CD4-positive, CD25-positive, alpha-beta regulatory T cell (primary cell): ENCODE data around the gene PCSK5. TPM values are rescaled to one million over a fixed set of nuclear protein-coding genes. Genes with fewer than 3 reads are reported as not detected.

Experiments
- ATAC-seq, 2 donors: fragments of 150-1000 bp; cut with Tn5 transposase; one replicate each; pipeline ENCODE4 v1.10.0; 2021; ENCODE audit warnings: low read depth in 2 of 2, moderate number of reproducible peaks in 2 of 2, moderate library complexity in 1 of 2
- DNase-seq, 3 donors: peaks; one replicate each; pipeline versions ENCODE4 v3.0.0 to v3.0.0-alpha.2; 2012 to 2022; ENCODE audit warnings: mixed read lengths in 1 of 3
- H3K27ac ChIP-seq: one replicate; pipeline ENCODE4 v1.7.0; 2013; ENCODE audit warnings: mild to moderate bottlenecking, low read length; ENCODE audit not compliant: insufficient read depth, poor library complexity, severe bottlenecking
- H3K27me3 ChIP-seq: one replicate; pipeline ENCODE4 v1.7.0; 2013; ENCODE audit warnings: low read length; ENCODE audit not compliant: control insufficient read depth, insufficient read depth
- H3K36me3 ChIP-seq: one replicate; pipeline ENCODE4 v1.7.0; 2013; ENCODE audit warnings: mild to moderate bottlenecking, low read length, moderate library complexity; ENCODE audit not compliant: control insufficient read depth, insufficient read depth
- H3K4me1 ChIP-seq: 2 replicates; pipeline ENCODE4 v1.7.0; 2013; ENCODE audit warnings: mild to moderate bottlenecking, low read length; ENCODE audit not compliant: insufficient read depth, control insufficient read depth, poor library complexity, severe bottlenecking
- H3K4me3 ChIP-seq: one replicate; pipeline ENCODE4 v1.7.0; 2013; ENCODE audit warnings: low read depth, mild to moderate bottlenecking, low read length, moderate library complexity
- H3K9me3 ChIP-seq, 2 experiments: 1 replicate in 1 of 2; 2 replicates in 1 of 2; pipeline ENCODE4 v1.7.0; 2013; ENCODE audit warnings: low read length in 2 of 2, mild to moderate bottlenecking in 1 of 2, moderate library complexity in 1 of 2; ENCODE audit not compliant: control insufficient read depth in 2 of 2
- H3K27ac Mint-ChIP-seq, 3 donors: one replicate each; pipeline ENCODE4 v1.8.0; 2020 to 2022; ENCODE audit warnings: mild to moderate bottlenecking in 3 of 3, mixed read lengths in 3 of 3, moderate library complexity in 2 of 3
- H3K27me3 Mint-ChIP-seq: one replicate; pipeline ENCODE4 v1.8.0; 2022; ENCODE audit warnings: mild to moderate bottlenecking, mixed read lengths
- H3K36me3 Mint-ChIP-seq: one replicate; pipeline ENCODE4 v1.8.0; 2020; ENCODE audit warnings: mixed read lengths
- H3K4me1 Mint-ChIP-seq, 4 donors: one replicate each; pipeline ENCODE4 v1.8.0; 2020 to 2022; ENCODE audit warnings: mixed read lengths in 4 of 4, mild to moderate bottlenecking in 1 of 4
- H3K4me3 Mint-ChIP-seq, 4 donors: one replicate each; pipeline ENCODE4 v1.8.0; 2020 to 2022; ENCODE audit warnings: mild to moderate bottlenecking in 4 of 4, mixed read lengths in 4 of 4, moderate library complexity in 3 of 4
- H3K9me3 Mint-ChIP-seq, 7 donors: one replicate each; pipeline ENCODE4 v1.8.0; 2020 to 2022; ENCODE audit warnings: mixed read lengths in 7 of 7, mild to moderate bottlenecking in 3 of 7, moderate library complexity in 2 of 7
- polyA plus RNA-seq, 4 donors: library from polyadenylated mRNA; unstranded; fragments of 300-500 nt; fragmentation: Illumina TruSeq; gene quantifications; one replicate each; pipeline ENCODE4 v1.2.3, GENCODE V29; 2021
- total RNA-seq: library from RNA; stranded (reverse); gene quantifications from one replicate; pipeline ENCODE4 v1.2.3, GENCODE V29; 2022

Gene PCSK5
- total and polyA plus RNA-seq, 5 donors from 2014 or later = 0.47 to 2.7 (median 2.0) TPM

- no peaks in the 10 kb centered on the region for H3K27me3 ChIP-seq
- Mint-ChIP-seq H3K4me1 (no peaks in the 10 kb centered on the region), H3K27ac (no peak overlapping the region), H3K9me3 (peaks cover 0 to 1% (median 0%) of the 10 kb centered on the region in 7 donors), H3K27me3 (no peaks in the 10 kb centered on the region), H3K36me3 (no peaks in the 10 kb centered on the region), H3K4me3 (no peak overlapping the region)
- ATAC-seq = no peak
- no peak for DNase-seq
- no peak overlapping the region for H3K4me3 ChIP-seq
- no peak overlapping the region for H3K27ac ChIP-seq
- H3K9me3 ChIP-seq = no peaks in the 10 kb centered on the region
- no peaks in the 10 kb centered on the region for H3K4me1 ChIP-seq
- no peaks in the 10 kb centered on the region for H3K36me3 ChIP-seq
Observed at GRCh38 chr9:76232861-76233489, 342.5 kb downstream of the PCSK5 start.

GRCh38 chr9:76240578-76240977 is 350.1 kb downstream of the PCSK5 start:
- Mint-ChIP-seq H3K4me3 (no peak overlapping the region), H3K36me3 (no peaks in the 10 kb centered on the region), H3K27me3 (no peaks in the 10 kb centered on the region), H3K9me3 (peaks cover 0 to 3% (median 0%) of the 10 kb centered on the region in 7 donors), H3K27ac (no peak overlapping the region), H3K4me1 (no peaks in the 10 kb centered on the region)
- no peaks in the 10 kb centered on the region for H3K27me3 ChIP-seq
- no peak overlapping the region for H3K4me3 ChIP-seq
- ATAC-seq (no peak), DNase-seq (no peak)
- H3K36me3 ChIP-seq = no peaks in the 10 kb centered on the region
- H3K9me3 ChIP-seq = no peaks in the 10 kb centered on the region
- no peaks in the 10 kb centered on the region for H3K4me1 ChIP-seq
- H3K27ac ChIP-seq = no peak overlapping the region

- no peaks in the 10 kb centered on the region for H3K27me3 ChIP-seq
- DNase-seq (no peak), ATAC-seq (no peak)
- H3K27ac Mint-ChIP-seq = no peak overlapping the region
- no peaks in the 10 kb centered on the region for H3K4me1 ChIP-seq
- no peak overlapping the region for H3K4me3 ChIP-seq
- peaks cover 0 to 5% (median 0%) of the 10 kb centered on the region in 7 donors for H3K9me3 Mint-ChIP-seq
- H3K27me3 Mint-ChIP-seq = no peaks in the 10 kb centered on the region
- H3K9me3 ChIP-seq = no peaks in the 10 kb centered on the region
- no peak overlapping the region for H3K4me3 Mint-ChIP-seq
- H3K4me1 Mint-ChIP-seq = no peaks in the 10 kb centered on the region
- H3K36me3 Mint-ChIP-seq = no peaks in the 10 kb centered on the region
- H3K36me3 ChIP-seq = no peaks in the 10 kb centered on the region
- H3K27ac ChIP-seq = no peak overlapping the region
Observed at GRCh38 chr9:76245518-76245917, 355.0 kb downstream of the PCSK5 start.

GRCh38 chr9:76246680-76247079 is 356.2 kb downstream of the PCSK5 start:
- Mint-ChIP-seq H3K27ac (no peak overlapping the region), H3K4me1 (no peaks in the 10 kb centered on the region), H3K9me3 (peaks cover 0 to 5% (median 0%) of the 10 kb centered on the region in 7 donors), H3K4me3 (no peak overlapping the region), H3K36me3 (no peaks in the 10 kb centered on the region), H3K27me3 (no peaks in the 10 kb centered on the region)
- Histone ChIP-seq H3K27me3 (no peaks in the 10 kb centered on the region), H3K9me3 (no peaks in the 10 kb centered on the region), H3K4me3 (no peak overlapping the region), H3K4me1 (no peaks in the 10 kb centered on the region), H3K27ac (no peak overlapping the region), H3K36me3 (no peaks in the 10 kb centered on the region)
- ATAC-seq (no peak), DNase-seq (no peak)

- Mint-ChIP-seq H3K27me3 (no peaks in the 10 kb centered on the region), H3K27ac (no peak overlapping the region), H3K9me3 (peaks cover 0 to 5% (median 0%) of the 10 kb centered on the region in 7 donors), H3K4me3 (no peak overlapping the region), H3K4me1 (no peaks in the 10 kb centered on the region), H3K36me3 (no peaks in the 10 kb centered on the region)
- ATAC-seq = no peak
- Histone ChIP-seq H3K4me1 (no peaks in the 10 kb centered on the region), H3K27me3 (no peaks in the 10 kb centered on the region), H3K27ac (no peak overlapping the region), H3K36me3 (no peaks in the 10 kb centered on the region), H3K4me3 (no peak overlapping the region), H3K9me3 (no peaks in the 10 kb centered on the region)
- DNase-seq = no peak
Observed at GRCh38 chr9:76247426-76247825, 357.0 kb downstream of the PCSK5 start.

- Mint-ChIP-seq H3K9me3 (peaks cover 0 to 5% (median 0%) of the 10 kb centered on the region in 7 donors), H3K27me3 (no peaks in the 10 kb centered on the region), H3K27ac (no peak overlapping the region), H3K4me3 (no peak overlapping the region), H3K36me3 (no peaks in the 10 kb centered on the region), H3K4me1 (no peaks in the 10 kb centered on the region)
- Histone ChIP-seq H3K27me3 (no peaks in the 10 kb centered on the region), H3K27ac (no peak overlapping the region), H3K36me3 (no peaks in the 10 kb centered on the region), H3K4me1 (no peaks in the 10 kb centered on the region), H3K9me3 (no peaks in the 10 kb centered on the region), H3K4me3 (no peak overlapping the region)
- no peak for DNase-seq
- no peak for ATAC-seq
Observed at GRCh38 chr9:76249309-76249708, 358.8 kb downstream of the PCSK5 start.

- no peaks in the 10 kb centered on the region for H3K27me3 Mint-ChIP-seq
Observed at GRCh38 chr9:76255781-76256455, 365.4 kb downstream of the PCSK5 start.

GRCh38 chr9:76257311-76257710 is 366.8 kb downstream of the PCSK5 start:
- ATAC-seq (no peak), DNase-seq (no peak)
- Mint-ChIP-seq H3K27me3 (no peaks in the 10 kb centered on the region), H3K27ac (no peak overlapping the region), H3K9me3 (peaks cover 0 to 1% (median 0%) of the 10 kb centered on the region in 7 donors), H3K36me3 (no peaks in the 10 kb centered on the region), H3K4me3 (no peak overlapping the region), H3K4me1 (no peaks in the 10 kb centered on the region)
- no peaks in the 10 kb centered on the region for H3K9me3 ChIP-seq
- H3K36me3 ChIP-seq = no peaks in the 10 kb centered on the region
- H3K4me1 ChIP-seq = no peaks in the 10 kb centered on the region
- no peak overlapping the region for H3K27ac ChIP-seq
- no peak overlapping the region for H3K4me3 ChIP-seq
- no peaks in the 10 kb centered on the region for H3K27me3 ChIP-seq

More at GRCh38 chr9:76255781-76256455, 365.4 kb downstream of the PCSK5 start:
- Histone ChIP-seq H3K4me1 (no peaks in the 10 kb centered on the region), H3K4me3 (no peak overlapping the region), H3K27me3 (no peaks in the 10 kb centered on the region), H3K27ac (no peak overlapping the region), H3K36me3 (no peaks in the 10 kb centered on the region), H3K9me3 (no peaks in the 10 kb centered on the region)
- ATAC-seq (no peak), DNase-seq (no peak)
- peaks cover 0 to 1% (median 0%) of the 10 kb centered on the region in 7 donors for H3K9me3 Mint-ChIP-seq
- H3K27ac Mint-ChIP-seq = no peak overlapping the region
- no peaks in the 10 kb centered on the region for H3K36me3 Mint-ChIP-seq
- no peaks in the 10 kb centered on the region for H3K4me1 Mint-ChIP-seq
- no peak overlapping the region for H3K4me3 Mint-ChIP-seq
